Medulla oblongata (tissue), 1 donor: ENCODE measurements around the gene LATS2.
A peak's percentile ranks its signal among the peaks of the same experiment; 100 is the strongest.

ENCODE experiments used
- DNase-seq: peaks from one replicate; pipeline ENCODE4 v3.0.0-alpha.2; 2015; ENCODE audit errors: extremely low spot score

LATS2 gene

GRCh38 chr13:21018220-21018619, 43.2 kb downstream of the LATS2 start:
- DNase-seq: no peak

GRCh38 chr13:21016487-21016886, 44.9 kb downstream of the LATS2 start:
- DNase-seq: no peak

GRCh38 chr13:21015284-21015683, 46.1 kb downstream of the LATS2 start:
- DNase-seq: no peak

DNA sequence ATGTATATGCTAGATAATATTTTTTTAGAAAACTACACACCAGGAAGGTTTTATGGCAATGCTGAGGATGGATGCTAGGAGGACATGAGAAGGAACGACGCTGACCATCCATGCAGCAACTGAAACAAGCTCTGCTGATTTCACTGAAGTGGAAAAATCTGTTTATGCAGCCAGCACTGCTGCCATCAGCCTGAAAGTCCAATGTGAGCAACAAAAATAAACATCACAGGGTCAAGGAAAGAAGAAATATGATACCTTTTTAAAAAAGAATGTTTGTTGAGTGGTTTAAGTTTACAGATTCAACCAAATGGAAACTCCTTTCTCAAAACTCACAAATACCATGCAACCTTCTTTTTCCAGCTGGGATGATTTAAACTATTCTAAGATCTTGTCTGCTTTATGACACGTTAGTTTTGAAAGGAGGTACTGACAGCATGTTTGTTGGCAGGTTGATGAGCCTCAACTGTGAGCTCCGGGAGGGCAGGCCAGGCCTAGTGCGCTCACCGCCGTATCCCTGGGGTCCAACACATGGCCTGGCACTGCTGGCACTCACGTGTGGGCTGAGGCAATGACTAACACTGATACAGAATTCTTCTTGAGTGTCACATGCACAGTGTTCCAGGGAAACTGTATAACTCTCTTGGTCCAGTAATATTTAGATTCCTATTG, 46.8 kb downstream of the LATS2 start:
- DNase-seq: peak; percentile 46

- no peak for DNase-seq
Observed at GRCh38 chr13:21014139-21014501, 47.3 kb downstream of the LATS2 start.

DNA sequence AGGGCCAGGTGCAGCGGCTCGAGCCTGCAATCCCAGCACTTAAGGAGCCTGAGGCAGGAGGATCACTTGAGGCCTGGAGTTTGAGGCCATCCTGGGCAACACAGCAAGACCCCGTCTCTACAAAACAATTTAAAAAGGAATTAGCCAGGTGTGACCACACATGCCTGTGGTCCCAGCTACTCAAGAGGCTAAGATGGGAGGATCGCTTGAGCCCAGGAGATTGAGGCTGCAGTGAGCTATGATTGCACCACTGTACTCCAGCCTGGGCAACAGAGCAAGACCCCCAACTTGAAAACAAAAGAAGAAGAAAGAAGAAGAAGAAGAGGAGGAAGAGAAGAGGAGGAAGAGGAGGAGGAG, 47.7 kb downstream of the LATS2 start:
- DNase-seq: no peak

- DNase-seq: no peak
Observed at GRCh38 chr13:21012841-21013681, 48.3 kb downstream of the LATS2 start.

GRCh38 chr13:21012211-21012610, 49.2 kb downstream of the LATS2 start:
- no peak for DNase-seq

- DNase-seq: no peak
Observed at GRCh38 chr13:21011378-21011777, 50.0 kb downstream of the LATS2 start.

- no peak for DNase-seq
Observed at GRCh38 chr13:21010621-21011020, 50.8 kb downstream of the LATS2 start.

DNA sequence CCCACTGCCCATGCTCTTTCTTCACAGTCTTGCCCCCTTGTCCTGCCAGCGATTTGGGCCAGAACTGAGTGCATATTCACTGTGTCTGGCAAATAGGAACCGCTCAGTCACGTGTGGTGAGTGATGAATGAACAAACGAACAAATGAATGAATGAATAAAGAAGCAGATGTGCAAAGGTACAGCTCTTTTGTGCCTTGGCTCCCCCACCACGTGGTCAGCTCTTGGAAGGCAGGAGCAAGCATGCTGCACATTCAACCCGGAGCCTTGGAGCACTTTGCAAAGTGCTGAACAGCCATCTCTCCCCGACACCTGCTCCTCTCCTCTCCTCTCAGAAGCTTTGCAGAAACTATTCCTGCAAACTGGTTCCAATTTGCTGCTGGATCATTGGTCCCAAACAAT, 52.4 kb downstream of the LATS2 start:
- DNase-seq: peak; percentile 60

GRCh38 chr13:21008026-21008425, 53.4 kb downstream of the LATS2 start:
- no peak for DNase-seq

GRCh38 chr13:21006141-21007005, 55.0 kb downstream of the LATS2 start:
- peak; percentile 24 for DNase-seq

- no peak for DNase-seq
Observed at GRCh38 chr13:21005193-21005592, 56.2 kb downstream of the LATS2 start.

DNA sequence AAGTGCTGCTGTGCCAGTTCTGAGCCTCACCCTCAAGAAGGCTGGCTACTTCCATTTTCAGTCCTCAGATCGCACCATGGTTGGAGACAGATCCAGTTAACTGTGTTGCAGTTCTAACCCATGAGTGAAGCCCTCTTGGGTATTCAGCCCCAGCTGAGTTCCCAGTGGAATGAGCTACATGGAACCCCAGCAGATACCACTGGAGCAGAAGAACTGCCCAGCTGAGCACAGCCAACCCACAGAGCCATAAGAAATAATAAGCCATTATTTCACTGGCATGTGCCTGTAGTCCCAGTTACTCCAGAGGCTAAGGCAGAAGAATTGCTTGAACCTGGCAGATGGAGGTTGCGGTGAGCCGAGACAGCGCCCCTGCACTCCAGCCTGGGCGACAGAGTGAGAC, 59.9 kb downstream of the LATS2 start:
- DNase-seq: no peak

- DNase-seq: no peak
Observed at GRCh38 chr13:21000647-21001046, 60.7 kb downstream of the LATS2 start.

DNA sequence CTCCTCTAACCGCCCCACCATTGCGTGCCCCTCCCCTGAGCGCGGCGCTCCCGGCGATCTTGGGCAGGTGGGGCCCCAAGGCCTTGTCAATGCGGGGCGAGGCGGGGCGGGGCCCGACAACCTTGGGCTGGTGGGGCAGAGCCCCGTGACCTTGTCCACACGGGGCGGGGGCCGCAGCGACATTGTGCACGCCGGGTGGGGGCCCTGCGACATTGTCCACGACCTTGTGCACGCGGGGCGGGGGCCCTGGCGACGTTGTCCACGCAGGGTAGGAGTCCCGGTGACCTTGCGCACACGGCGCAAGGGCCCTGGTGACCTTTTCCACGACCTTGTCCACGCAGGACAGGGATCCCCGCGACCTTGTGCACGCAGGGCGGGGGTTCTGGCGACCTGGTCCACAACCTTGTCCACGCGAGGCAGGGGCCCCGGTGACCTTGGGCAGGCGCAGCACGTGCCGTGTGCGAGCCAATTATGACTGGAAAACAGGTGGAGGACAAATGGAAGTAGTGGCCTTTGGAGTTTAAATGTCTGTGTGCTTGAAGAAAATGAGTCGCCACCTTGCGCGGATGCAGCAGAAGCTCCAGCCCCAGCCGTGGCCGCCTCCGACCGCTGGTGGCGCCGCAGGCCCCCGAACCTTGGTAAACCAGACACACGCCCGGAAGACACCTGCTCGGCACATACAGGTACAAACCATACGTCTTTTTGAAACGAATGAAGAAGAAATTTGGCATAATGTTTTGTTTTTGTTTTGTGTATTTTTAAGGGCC, 62.6 kb downstream of the LATS2 start:
- DNase-seq: no peak

- no peak for DNase-seq
Observed at GRCh38 chr13:20997301-20998161, 63.9 kb downstream of the LATS2 start.

DNA sequence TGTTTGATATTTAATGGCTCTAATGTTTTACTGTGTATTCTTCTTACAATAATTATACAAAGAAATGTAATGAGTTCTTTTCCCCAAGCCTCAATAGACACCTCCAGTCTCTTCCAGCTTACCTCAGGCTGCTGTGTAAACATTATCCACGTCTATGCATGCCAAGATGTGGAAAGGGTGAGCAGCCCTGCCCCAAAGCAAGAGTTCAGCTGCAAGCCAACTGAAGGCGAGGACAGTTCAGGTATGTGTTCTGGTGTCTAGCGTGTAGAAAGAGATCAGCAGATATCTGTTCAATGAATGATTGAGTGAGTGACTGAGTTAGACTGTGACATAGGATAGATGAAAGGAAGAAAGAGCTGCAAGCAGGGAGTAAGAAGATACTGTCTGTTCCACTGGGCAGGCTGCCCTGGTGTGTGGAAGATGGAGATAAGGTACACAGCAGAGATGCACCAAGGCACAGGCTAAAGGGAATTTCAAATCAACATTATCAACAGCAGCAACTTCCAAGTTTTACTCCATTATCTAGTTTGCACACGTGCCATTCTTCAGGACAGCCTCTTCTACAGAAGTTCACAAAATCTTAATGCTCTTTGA, 66.0 kb downstream of the LATS2 start:
- no peak for DNase-seq

DNA sequence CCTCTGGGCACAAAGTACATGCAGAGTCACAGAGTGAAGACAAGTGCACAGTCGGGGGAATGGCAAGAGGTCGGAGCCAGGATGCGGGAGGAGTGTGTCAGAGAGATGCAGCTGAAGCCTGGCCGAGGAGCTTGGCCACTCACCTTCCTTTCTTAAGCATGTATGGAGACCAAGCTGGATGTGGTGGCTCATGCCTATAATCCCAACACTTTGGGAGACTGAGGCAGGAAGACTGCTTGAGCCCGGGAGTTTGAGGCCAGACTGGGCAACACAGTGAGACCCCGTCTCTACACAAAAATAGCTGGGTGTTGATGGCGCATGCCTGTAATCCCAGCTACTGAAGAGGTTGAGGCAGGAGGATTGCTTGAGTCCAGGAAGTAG, 67.0 kb downstream of the LATS2 start:
- DNase-seq: no peak
